Neutrophil (primary cell): Measurements from ENCODE around the gene FERMT2.
"Not testable (repeated sequence)": the region's sequence is repeated elsewhere in the genome, so short reads cannot be mapped to it uniquely, and the experiment has no call there.

ENCODE experiments used
- H3K27ac ChIP-seq: fragments of 200-600 bp; sonication (generic); 2 replicates; pipeline ENCODE4 v1.5.1; 2016; ENCODE audit warnings: mild to moderate bottlenecking, moderate library complexity
- H3K27me3 ChIP-seq: fragments of 200-600 bp; sonication (generic); 2 replicates; pipeline ENCODE4 v1.6.0; 2016; ENCODE audit warnings: mild to moderate bottlenecking
- H3K36me3 ChIP-seq: fragments of 200-600 bp; sonication (generic); 2 replicates; pipeline ENCODE4 v1.5.1; 2017
- H3K4me1 ChIP-seq, 2 experiments: fragments of 200-600 bp in 1 of 2; sonication (generic) in 1 of 2; 1 replicate in 1 of 2; 2 replicates in 1 of 2; pipeline versions ENCODE4 v1.5.1 to v1.6.1; 2013 to 2016; ENCODE audit warnings: low read depth in 1 of 2, low read length in 1 of 2, mild to moderate bottlenecking in 1 of 2, moderate library complexity in 1 of 2; ENCODE audit not compliant: control insufficient read depth in 1 of 2, insufficient read depth in 1 of 2
- H3K4me3 ChIP-seq, 2 experiments: fragments of 200-600 bp in 1 of 2; sonication (generic) in 1 of 2; 1 replicate in 1 of 2; 2 replicates in 1 of 2; pipeline ENCODE4 v1.5.1; 2013 to 2016; ENCODE audit warnings: low read depth in 1 of 2, low read length in 1 of 2, mild to moderate bottlenecking in 1 of 2, moderate library complexity in 1 of 2
- H3K9me3 ChIP-seq: fragments of 200-600 bp; sonication (generic); 2 replicates; pipeline ENCODE4 v1.5.1; 2016
- CTCF ChIP-seq: fragments of 200-600 bp; sonication (generic); IDR thresholded peaks from 2 replicates; pipeline ENCODE4 v1.5.1; 2016; ENCODE audit warnings: antibody characterized with exemption

Gene FERMT2

DNA sequence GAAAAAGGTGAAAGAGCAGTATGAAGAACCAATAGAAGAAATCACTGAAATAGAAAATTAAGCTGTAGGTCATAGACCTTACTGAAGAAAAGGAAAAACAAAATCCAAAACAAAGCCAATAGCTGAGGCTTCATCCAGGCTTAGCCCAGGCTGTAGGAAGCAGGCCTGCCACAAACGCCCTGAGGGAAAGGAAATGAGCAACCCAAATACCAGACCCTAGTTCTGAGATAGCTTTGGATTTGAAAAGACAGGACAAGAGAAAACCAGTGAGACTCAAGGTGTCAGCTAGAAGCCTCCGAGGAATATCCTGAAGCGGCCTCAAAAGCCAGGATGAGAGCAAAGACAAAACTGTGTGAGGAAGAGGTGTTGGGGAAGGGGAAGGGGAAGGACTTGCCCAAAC is 79.2 kb downstream of the FERMT2 start:
- no peak for TF ChIP-seq CTCF
- no peaks in the 10 kb centered on the region for H3K36me3 ChIP-seq
- no peaks in the 10 kb centered on the region for H3K4me1 ChIP-seq
- no peak overlapping the region for H3K4me3 ChIP-seq
- H3K9me3 ChIP-seq = no peaks in the 10 kb centered on the region
- no peaks in the 10 kb centered on the region for H3K27me3 ChIP-seq
- H3K27ac ChIP-seq = no peak overlapping the region

- Histone ChIP-seq H3K4me1 (no peaks in the 10 kb centered on the region), H3K36me3 (no peaks in the 10 kb centered on the region), H3K9me3 (no peaks in the 10 kb centered on the region), H3K27me3 (no peaks in the 10 kb centered on the region), H3K4me3 (no peak overlapping the region), H3K27ac (no peak overlapping the region)
- no peak for TF ChIP-seq CTCF
These were observed 81.8 kb downstream of the FERMT2 start for GRCh38 chr14:52868911-52869618.

DNA sequence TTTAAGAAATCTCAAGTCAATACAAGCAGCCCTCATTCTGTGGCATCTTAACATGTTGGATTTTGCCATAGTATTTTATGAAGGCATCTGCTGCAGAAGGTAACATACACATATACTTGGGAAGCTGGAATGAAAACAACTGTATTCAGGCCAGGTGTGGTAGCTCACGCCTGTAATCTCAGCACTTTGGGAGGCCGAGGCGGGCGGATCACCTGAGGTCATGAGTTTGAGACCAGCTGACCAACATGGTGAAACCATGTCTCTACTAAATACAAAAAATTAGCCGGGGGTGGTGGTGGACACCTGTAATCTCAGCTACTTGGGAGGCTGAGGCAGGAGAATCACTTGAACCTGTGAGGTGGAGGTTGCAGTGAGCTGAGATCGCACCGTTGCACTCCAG is 86.0 kb downstream of the FERMT2 start:
- H3K4me1 ChIP-seq, H3K36me3 ChIP-seq, H3K4me3 ChIP-seq, H3K27ac ChIP-seq, H3K27me3 ChIP-seq, H3K9me3 ChIP-seq: not testable (repeated sequence)

- Histone ChIP-seq H3K27me3 (no peaks in the 10 kb centered on the region), H3K4me3 (no peak overlapping the region), H3K36me3 (no peaks in the 10 kb centered on the region), H3K27ac (no peak overlapping the region), H3K4me1 (no peaks in the 10 kb centered on the region), H3K9me3 (no peaks in the 10 kb centered on the region)
- TF ChIP-seq CTCF = no peak
These were observed 87.5 kb downstream of the FERMT2 start for GRCh38 chr14:52863334-52863700.

DNA sequence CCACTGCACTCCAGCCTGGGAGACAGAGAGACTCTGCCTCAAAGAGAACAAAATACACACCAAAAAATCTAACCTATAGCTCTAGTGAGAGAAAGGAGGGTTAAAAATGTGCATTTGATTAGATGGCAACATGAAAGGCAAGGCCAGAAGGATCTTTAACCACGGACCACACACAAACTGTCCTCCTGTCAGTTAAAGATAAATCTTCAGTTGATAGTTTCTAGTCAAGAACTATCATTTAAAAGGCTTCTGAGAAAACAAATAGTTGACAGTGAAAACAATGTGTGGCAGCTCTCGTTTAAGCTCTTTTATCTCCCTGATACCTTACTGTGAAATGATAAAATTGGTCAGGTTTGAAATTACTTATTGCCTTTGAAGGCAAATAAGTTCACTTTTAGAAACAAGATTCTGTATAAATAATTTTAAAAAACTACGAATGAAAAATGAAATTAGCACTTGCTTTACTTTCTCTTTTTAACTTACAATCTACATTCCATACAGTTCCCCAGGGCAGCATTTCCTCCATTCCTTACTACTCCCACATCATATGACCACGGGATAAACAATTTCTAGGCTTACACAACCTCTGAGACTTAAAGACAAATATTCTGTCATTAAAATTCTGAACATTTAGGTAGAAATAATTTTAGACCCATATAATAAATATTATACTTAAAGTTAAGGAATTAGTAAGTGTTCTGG is 88.1 kb downstream of the FERMT2 start:
- no peak for TF ChIP-seq CTCF
- no peaks in the 10 kb centered on the region for H3K27me3 ChIP-seq
- H3K27ac ChIP-seq = no peak overlapping the region
- no peaks in the 10 kb centered on the region for H3K4me1 ChIP-seq
- H3K4me3 ChIP-seq = no peak overlapping the region
- no peaks in the 10 kb centered on the region for H3K9me3 ChIP-seq
- no peaks in the 10 kb centered on the region for H3K36me3 ChIP-seq

DNA sequence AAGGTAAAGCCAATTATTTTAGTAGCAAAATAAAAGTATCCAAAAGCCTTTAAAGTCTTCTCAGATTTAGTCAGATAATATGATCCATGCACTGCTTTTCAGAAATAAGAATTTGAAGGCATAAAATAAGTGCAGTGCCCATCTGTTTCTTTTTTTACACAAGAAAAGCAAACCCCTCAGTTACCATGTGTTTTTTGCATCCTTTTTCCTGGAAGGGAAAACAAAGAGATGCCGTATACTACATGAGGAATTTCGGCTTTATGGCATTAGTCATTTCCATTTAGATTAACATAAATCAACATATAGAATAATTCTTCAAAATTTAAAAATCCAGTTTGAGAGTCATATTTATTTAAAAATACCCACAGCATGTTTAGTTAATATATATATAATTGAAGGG is 89.4 kb downstream of the FERMT2 start:
- TF ChIP-seq CTCF = no peak
- Histone ChIP-seq H3K4me1 (no peaks in the 10 kb centered on the region), H3K36me3 (no peaks in the 10 kb centered on the region), H3K27me3 (no peaks in the 10 kb centered on the region), H3K4me3 (no peak overlapping the region), H3K9me3 (no peaks in the 10 kb centered on the region), H3K27ac (no peak overlapping the region)
